ENCODE data around the gene LRRC18. TPM values are rescaled to one million over a fixed set of nuclear protein-coding genes. Genes with fewer than 3 reads are reported as not detected.

Gene LRRC18
- total and polyA plus RNA-seq, 2 donors from 2014 or later, result not detected

DNA sequence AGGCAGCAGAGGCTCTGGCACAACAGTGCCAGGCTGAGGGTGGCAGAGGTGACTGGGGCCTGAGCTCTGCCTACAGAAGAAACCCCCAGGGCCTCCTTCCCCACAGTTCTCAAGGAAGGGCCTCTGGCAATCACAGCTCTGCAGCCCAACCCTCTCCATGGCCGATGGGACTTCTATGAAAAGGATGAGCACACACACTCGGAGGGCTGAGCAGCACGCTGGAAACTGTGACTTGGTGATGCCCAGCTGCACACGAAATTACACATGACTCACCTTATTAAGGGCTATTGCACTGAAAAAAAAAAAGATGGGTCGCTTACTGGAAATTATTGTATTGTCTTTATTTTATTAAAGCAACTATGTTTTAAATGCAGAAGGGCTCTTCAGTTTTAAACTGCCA is 42.9 kb upstream of the LRRC18 start:
- H3K9me3 ChIP-seq (ENCODE audit: control insufficient read depth in 2 of 3, insufficient read depth in 1 of 3, low read length in 3 of 3), result no peaks in the 10 kb centered on the region
- DNase-seq (no peak), FAIRE-seq (no peak)
- H3K9ac ChIP-seq (ENCODE audit: low read length in 3 of 3), result no peak overlapping the region
- no peak overlapping the region for H3K27ac ChIP-seq (ENCODE audit: low read depth in 2 of 2, low read length in 2 of 2)
- intact Hi-C loops (cut with DNase I), result no loop called here
- H3K36me3 ChIP-seq (ENCODE audit: control insufficient read depth in 2 of 3, insufficient read depth in 3 of 3, low read length in 3 of 3), result no peaks in the 10 kb centered on the region
- TF ChIP-seq, protein P1, sequence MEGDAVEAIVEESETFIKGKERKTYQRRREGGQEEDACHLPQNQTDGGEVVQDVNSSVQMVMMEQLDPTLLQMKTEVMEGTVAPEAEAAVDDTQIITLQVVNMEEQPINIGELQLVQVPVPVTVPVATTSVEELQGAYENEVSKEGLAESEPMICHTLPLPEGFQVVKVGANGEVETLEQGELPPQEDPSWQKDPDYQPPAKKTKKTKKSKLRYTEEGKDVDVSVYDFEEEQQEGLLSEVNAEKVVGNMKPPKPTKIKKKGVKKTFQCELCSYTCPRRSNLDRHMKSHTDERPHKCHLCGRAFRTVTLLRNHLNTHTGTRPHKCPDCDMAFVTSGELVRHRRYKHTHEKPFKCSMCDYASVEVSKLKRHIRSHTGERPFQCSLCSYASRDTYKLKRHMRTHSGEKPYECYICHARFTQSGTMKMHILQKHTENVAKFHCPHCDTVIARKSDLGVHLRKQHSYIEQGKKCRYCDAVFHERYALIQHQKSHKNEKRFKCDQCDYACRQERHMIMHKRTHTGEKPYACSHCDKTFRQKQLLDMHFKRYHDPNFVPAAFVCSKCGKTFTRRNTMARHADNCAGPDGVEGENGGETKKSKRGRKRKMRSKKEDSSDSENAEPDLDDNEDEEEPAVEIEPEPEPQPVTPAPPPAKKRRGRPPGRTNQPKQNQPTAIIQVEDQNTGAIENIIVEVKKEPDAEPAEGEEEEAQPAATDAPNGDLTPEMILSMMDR (IDR thresholded peaks at IDR 0.05; ENCODE audit: borderline replicate concordance, extremely low read depth, insufficient read depth), result no peak
- H3K4me1 ChIP-seq (ENCODE audit: control insufficient read depth in 2 of 3, insufficient read depth in 2 of 3, low read depth in 1 of 3, low read length in 3 of 3), result no peaks in the 10 kb centered on the region
- peaks cover 2% of the 10 kb centered on the region for H3K27me3 ChIP-seq (ENCODE audit: control insufficient read depth, insufficient read depth, low read length)
- H3K4me3 ChIP-seq (ENCODE audit: low read length in 3 of 3), result no peak overlapping the region

DNA sequence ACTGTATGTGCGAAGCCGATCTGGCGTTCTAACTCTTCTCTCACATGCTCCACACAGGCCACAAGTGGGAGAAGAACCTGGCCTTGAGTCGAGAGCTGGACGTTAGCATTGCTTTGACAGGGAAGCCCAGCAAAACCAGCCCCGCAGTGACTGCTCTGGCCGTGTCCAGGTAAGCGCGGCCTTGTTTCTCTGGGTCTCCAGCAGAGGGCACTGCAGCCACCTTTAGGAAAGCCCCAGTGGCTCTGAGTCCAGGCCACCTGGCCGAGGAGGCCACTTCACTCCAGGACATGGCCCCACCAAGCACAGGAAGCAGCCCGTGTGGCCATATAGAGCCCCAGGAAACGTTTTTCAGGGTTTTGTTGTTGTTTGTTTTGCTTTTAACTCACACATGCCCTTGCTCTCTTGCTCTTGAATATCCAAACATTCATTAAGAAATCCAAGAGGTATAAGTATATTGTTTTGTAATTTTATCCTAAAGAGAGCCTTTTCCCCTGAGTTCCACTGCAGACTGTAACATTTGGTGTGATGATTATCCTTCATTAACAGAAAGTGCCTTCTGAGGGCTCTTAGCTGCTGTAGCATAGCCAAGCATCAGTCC is 41.8 kb upstream of the LRRC18 start:
- H3K36me3 ChIP-seq (ENCODE audit: control insufficient read depth in 2 of 3, insufficient read depth in 3 of 3, low read length in 3 of 3), result no peaks in the 10 kb centered on the region
- peaks cover 2% of the 10 kb centered on the region for H3K27me3 ChIP-seq (ENCODE audit: control insufficient read depth, insufficient read depth, low read length)
- H3K4me1 ChIP-seq (ENCODE audit: control insufficient read depth in 2 of 3, insufficient read depth in 2 of 3, low read depth in 1 of 3, low read length in 3 of 3), result no peaks in the 10 kb centered on the region
- DNase-seq (peak in 4 of 5 donors; percentile 44 to 68 (median 65)), FAIRE-seq (no peak)
- no peaks in the 10 kb centered on the region for H3K9me3 ChIP-seq (ENCODE audit: control insufficient read depth in 2 of 3, insufficient read depth in 1 of 3, low read length in 3 of 3)
- intact Hi-C loops (cut with DNase I), result no loop called here
- no peak overlapping the region for H3K4me3 ChIP-seq (ENCODE audit: low read length in 3 of 3)
- no peak overlapping the region for H3K27ac ChIP-seq (ENCODE audit: low read depth in 2 of 2, low read length in 2 of 2)
- no peak overlapping the region for H3K9ac ChIP-seq (ENCODE audit: low read length in 3 of 3)
- TF ChIP-seq, protein P1 (IDR thresholded peaks at IDR 0.05; ENCODE audit: borderline replicate concordance, extremely low read depth, insufficient read depth), result peak; percentile 84

DNA sequence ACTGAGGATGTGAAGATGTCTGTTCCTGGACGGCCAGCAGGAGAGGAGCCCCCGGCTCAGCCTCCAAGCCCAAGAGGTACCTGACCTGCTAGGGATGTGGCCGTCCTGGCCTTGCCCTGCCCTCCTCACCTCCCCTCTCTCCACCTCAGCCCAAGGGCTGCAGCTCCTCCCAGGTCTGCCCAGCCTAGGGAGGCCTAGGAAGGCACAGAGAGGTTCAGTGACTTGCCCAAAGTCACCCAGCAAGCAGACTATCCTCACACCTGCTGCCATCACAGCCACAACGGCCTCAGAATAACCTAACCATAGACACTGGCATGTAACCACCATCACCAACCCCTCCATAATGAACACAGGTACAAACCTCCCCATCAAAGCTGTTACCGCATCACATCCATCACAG is 38.7 kb upstream of the LRRC18 start:
- FAIRE-seq, result no peak
- no peak for DNase-seq
- Histone ChIP-seq H3K9me3 (ENCODE audit: control insufficient read depth in 2 of 3, insufficient read depth in 1 of 3, low read length in 3 of 3) (no peaks in the 10 kb centered on the region), H3K27ac (ENCODE audit: low read depth in 2 of 2, low read length in 2 of 2) (no peak overlapping the region), H3K4me1 (ENCODE audit: control insufficient read depth in 2 of 3, insufficient read depth in 2 of 3, low read depth in 1 of 3, low read length in 3 of 3) (no peaks in the 10 kb centered on the region), H3K4me3 (ENCODE audit: low read length in 3 of 3) (no peak overlapping the region), H3K9ac (ENCODE audit: low read length in 3 of 3) (no peak overlapping the region), H3K36me3 (ENCODE audit: control insufficient read depth in 2 of 3, insufficient read depth in 3 of 3, low read length in 3 of 3) (no peaks in the 10 kb centered on the region), H3K27me3 (ENCODE audit: control insufficient read depth, insufficient read depth, low read length) (peaks cover 2% of the 10 kb centered on the region)
- intact Hi-C loops (cut with DNase I), result loop anchor here (10.0 kb wide), 1 partner anchor 186 kb away; no protein-coding TSS in a partner anchor
- TF ChIP-seq, protein P1 (IDR thresholded peaks at IDR 0.05; ENCODE audit: borderline replicate concordance, extremely low read depth, insufficient read depth), result no peak
